Liver (tissue), 9 donors: ENCODE results near the gene CCL2. TPM values are rescaled to one million over a fixed set of nuclear protein-coding genes. Genes with fewer than 3 reads are reported as not detected.

ENCODE experiments used
- DNase-seq: peaks from one replicate; pipeline ENCODE4 v3.0.0-alpha.2; 2017; ENCODE audit warnings: low spot score
- H3K27ac ChIP-seq, 2 donors: one replicate each; pipeline ENCODE4 v1.7.0; 2013; ENCODE audit warnings: inconsistent platforms in 2 of 2, low read length in 2 of 2, control low read depth in 1 of 2, low read depth in 1 of 2, mild to moderate bottlenecking in 1 of 2
- H3K27me3 ChIP-seq, 4 donors: one replicate each; pipeline versions ENCODE4 v1.6.1 to v1.7.0; 2013; ENCODE audit warnings: low read length in 3 of 4, inconsistent platforms in 1 of 4, mild to moderate bottlenecking in 1 of 4, moderate library complexity in 1 of 4; ENCODE audit not compliant: control insufficient read depth in 4 of 4, insufficient read depth in 4 of 4
- H3K36me3 ChIP-seq, 4 donors: one replicate each; pipeline versions ENCODE4 v1.6.1 to v1.7.0; 2013; ENCODE audit warnings: low read length in 3 of 4, mild to moderate bottlenecking in 3 of 4, low read depth in 1 of 4, moderate library complexity in 1 of 4; ENCODE audit not compliant: control insufficient read depth in 4 of 4, insufficient read depth in 3 of 4
- H3K4me1 ChIP-seq, 4 donors: one replicate each; pipeline versions ENCODE4 v1.6.1 to v1.7.0; 2013; ENCODE audit warnings: low read length in 3 of 4, mild to moderate bottlenecking in 3 of 4, moderate library complexity in 1 of 4; ENCODE audit not compliant: control insufficient read depth in 4 of 4, insufficient read depth in 4 of 4
- H3K4me3 ChIP-seq, 3 donors: one replicate each; pipeline versions ENCODE4 v1.6.1 to v1.7.0; 2013; ENCODE audit warnings: low read length in 3 of 3, control low read depth in 1 of 3, low read depth in 1 of 3, mild to moderate bottlenecking in 1 of 3
- H3K9ac ChIP-seq, 2 donors: one replicate each; pipeline ENCODE4 v1.7.0; 2013; ENCODE audit warnings: low read length in 2 of 2, mild to moderate bottlenecking in 2 of 2, moderate library complexity in 2 of 2, control low read depth in 1 of 2, low read depth in 1 of 2
- H3K9me3 ChIP-seq, 4 donors: one replicate each; pipeline versions ENCODE4 v1.6.1 to v1.7.0; 2013; ENCODE audit warnings: low read length in 3 of 4; ENCODE audit not compliant: control insufficient read depth in 4 of 4
- ATF3 ChIP-seq: IDR thresholded peaks from 2 replicates; pipeline ENCODE4 v1.6.1; 2016; ENCODE audit warnings: antibody characterized with exemption
- CTCF ChIP-seq: fragments of 150-350 bp; IDR thresholded peaks from 2 replicates; pipeline ENCODE4 v1.5.1; 2017; ENCODE audit warnings: improper control_type of control experiment, low read depth, low read length; ENCODE audit not compliant: missing input control
- FOXA1 ChIP-seq: IDR thresholded peaks from 2 replicates; pipeline ENCODE4 v1.6.1; 2016; ENCODE audit warnings: antibody characterized with exemption
- FOXA2 ChIP-seq: IDR thresholded peaks from 2 replicates; pipeline ENCODE4 v1.6.1; 2016; ENCODE audit warnings: antibody characterized with exemption
- GABPA ChIP-seq, 2 donors: IDR thresholded peaks in 1 of 2; conservative IDR thresholded peaks in 1 of 2; 2 replicates each; pipeline ENCODE4 v1.6.1; 2016; ENCODE audit warnings: antibody characterized with exemption in 2 of 2, mild to moderate bottlenecking in 1 of 2, moderate library complexity in 1 of 2
- HNF4A ChIP-seq, 2 donors: conservative IDR thresholded peaks; 2 replicates each; pipeline ENCODE4 v1.6.1; 2016; ENCODE audit warnings: antibody characterized with exemption in 2 of 2, mild to moderate bottlenecking in 2 of 2
- HNF4G ChIP-seq: IDR thresholded peaks from 2 replicates; pipeline ENCODE4 v1.6.1; 2016; ENCODE audit warnings: antibody characterized with exemption
- JUND ChIP-seq, 2 donors: IDR thresholded peaks; 2 replicates each; pipeline ENCODE4 v1.6.1; 2016; ENCODE audit warnings: antibody characterized with exemption in 2 of 2
- NR2F2 ChIP-seq: IDR thresholded peaks from 2 replicates; pipeline ENCODE4 v1.6.1; 2016; ENCODE audit warnings: antibody characterized with exemption
- RAD21 ChIP-seq, 2 donors: IDR thresholded peaks; 2 replicates each; pipeline ENCODE4 v1.6.1; 2016; ENCODE audit warnings: antibody characterized with exemption in 2 of 2, mild to moderate bottlenecking in 2 of 2
- REST ChIP-seq: IDR thresholded peaks from 2 replicates; pipeline ENCODE4 v1.6.1; 2016; ENCODE audit warnings: antibody characterized with exemption, mild to moderate bottlenecking
- RXRA ChIP-seq, 2 donors: IDR thresholded peaks; 2 replicates each; pipeline ENCODE4 v1.6.1; 2017 to 2018; ENCODE audit warnings: antibody characterized with exemption in 2 of 2, mild to moderate bottlenecking in 1 of 2
- SP1 ChIP-seq: IDR thresholded peaks from 2 replicates; pipeline ENCODE4 v1.6.1; 2018; ENCODE audit warnings: antibody characterized with exemption, mild to moderate bottlenecking
- TAF1 ChIP-seq: conservative IDR thresholded peaks from 2 replicates; pipeline ENCODE4 v1.6.1; 2016; ENCODE audit warnings: antibody characterized with exemption, mild to moderate bottlenecking
- YY1 ChIP-seq: IDR thresholded peaks from 2 replicates; pipeline ENCODE4 v1.6.1; 2016; ENCODE audit warnings: antibody characterized with exemption, mild to moderate bottlenecking
- ZBTB33 ChIP-seq: IDR thresholded peaks from 2 replicates; pipeline ENCODE4 v1.6.1; 2016; ENCODE audit warnings: antibody characterized with exemption
- WGBS: extraction: QIAGEN DNeasy Blood & Tissue Kit; methylation state at CpG from one replicate; pipeline ENCODE4 v1.1.7; 2013; 5-methylcytosine and 5-hydroxymethylcytosine counted together
- polyA plus RNA-seq, 2 donors: library from polyadenylated mRNA; stranded (reverse) in 1 of 2; unstranded in 1 of 2; fragments of 200-250 nt in 1 of 2; fragments of >200 nt in 1 of 2; fragmentation: Nextera tagmentation in 1 of 2; extraction: Ambion mirVana in 1 of 2; gene quantifications; one replicate each; pipeline versions ENCODE4 v1.2.1 to v1.2.3, GENCODE V29; 2013 to 2015
- total RNA-seq, 2 donors: library from RNA; depleted of rRNA; stranded (reverse); fragments of >200 nt; gene quantifications; one replicate each; pipeline ENCODE4 v1.2.3, GENCODE V29; 2014
- donor health status: healthy.
- donor health status: healthy.
- donor health status: healthy.
- donor health status: healthy.
- donor health status: healthy.

CCL2 gene
- total and polyA plus RNA-seq, 4 donors, result 3.5 to 8.9 (median 5.4) TPM

GRCh38 chr17:34260861-34261260 lies 5.8 kb downstream of the CCL2 start:
- Histone ChIP-seq H3K9me3 (no peaks in the 10 kb centered on the region), H3K27ac (no peak overlapping the region), H3K36me3 (no peaks in the 10 kb centered on the region), H3K27me3 (no peaks in the 10 kb centered on the region), H3K4me3 (no peak overlapping the region), H3K9ac (no peak overlapping the region), H3K4me1 (no peaks in the 10 kb centered on the region)
- TF ChIP-seq RXRA (IDR thresholded peaks at IDR 0.05) (no peak), SP1 (no peak), NR2F2 (no peak), REST (no peak), RAD21 (IDR thresholded peaks at IDR 0.05) (no peak)
- no peak for DNase-seq
- 64% methylated on average over 4 of the region's 4 CpGs for WGBS

- H3K4me1 ChIP-seq, result no peaks in the 10 kb centered on the region
- H3K27me3 ChIP-seq, result no peaks in the 10 kb centered on the region
- H3K36me3 ChIP-seq, result no peaks in the 10 kb centered on the region
- 83% methylated on average over 5 of the region's 5 CpGs for WGBS
- TF ChIP-seq HNF4A (conservative IDR thresholded peaks at IDR 0.05) (no peak), ZBTB33 (no peak), YY1 (no peak), SP1 (no peak), ATF3 (no peak), TAF1 (no peak), GABPA (IDR thresholded peaks at IDR 0.05 in 1 of 2, conservative IDR thresholded peaks at IDR 0.05 in 1 of 2) (no peak), RAD21 (IDR thresholded peaks at IDR 0.05) (no peak), RXRA (IDR thresholded peaks at IDR 0.05) (no peak), HNF4G (no peak), NR2F2 (no peak), FOXA2 (no peak), JUND (IDR thresholded peaks at IDR 0.05) (no peak), CTCF (no peak), FOXA1 (no peak)
- DNase-seq, result no peak
- no peak overlapping the region for H3K9ac ChIP-seq
- no peaks in the 10 kb centered on the region for H3K9me3 ChIP-seq
- H3K27ac ChIP-seq, result no peak overlapping the region
- no peak overlapping the region for H3K4me3 ChIP-seq
Measured at GRCh38 chr17:34261568-34262337, 6.7 kb downstream of the CCL2 start.
